Stimulated activated CD4-positive, alpha-beta T cell treated with anti-CD3 and anti-CD28 coated beads, Interleukin-15, amount 100 ng/mL, for 24 hours (primary cell): ENCODE measurements around the gene TPMT.

Experiments used
- DNase-seq: peaks from one replicate; pipeline ENCODE4 v3.0.0-alpha.2; 2020

Gene TPMT

GRCh38 chr6:18107061-18107460, 47.8 kb downstream of the TPMT start:
- DNase-seq: no peak

DNA sequence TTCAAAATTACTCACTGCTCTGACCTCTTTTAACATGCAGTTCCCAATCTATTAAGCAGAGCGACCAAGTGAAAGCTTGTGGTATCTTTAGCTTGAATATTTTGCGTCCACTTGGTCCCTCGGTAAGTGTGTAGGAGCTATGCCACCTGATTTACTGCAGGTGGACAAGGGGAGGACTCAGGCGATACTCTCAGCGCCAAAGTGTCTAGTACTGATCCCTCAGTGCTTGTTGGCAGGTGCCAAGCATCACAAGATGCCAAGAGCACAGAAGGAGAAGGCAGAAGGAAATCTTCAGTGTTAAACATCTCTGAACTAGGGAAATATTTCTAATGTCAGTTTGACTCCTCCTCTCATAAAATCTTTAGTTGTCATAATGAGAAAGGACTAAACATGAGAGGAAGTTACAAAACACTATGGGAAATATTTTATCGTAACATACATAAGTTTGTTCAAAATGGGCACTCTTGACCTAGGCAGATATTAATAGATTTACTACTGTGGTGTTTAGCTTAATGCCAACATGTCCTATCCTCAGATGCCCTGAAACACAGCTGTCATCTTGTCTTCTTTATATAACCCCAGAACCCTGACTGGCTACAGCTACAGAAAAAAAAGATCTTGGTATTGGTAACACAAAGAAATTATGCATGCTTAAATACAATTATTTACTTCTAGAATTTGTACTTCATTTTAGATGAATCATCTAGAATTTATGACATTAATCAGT, 51.9 kb downstream of the TPMT start:
- DNase-seq: no peak

DNA sequence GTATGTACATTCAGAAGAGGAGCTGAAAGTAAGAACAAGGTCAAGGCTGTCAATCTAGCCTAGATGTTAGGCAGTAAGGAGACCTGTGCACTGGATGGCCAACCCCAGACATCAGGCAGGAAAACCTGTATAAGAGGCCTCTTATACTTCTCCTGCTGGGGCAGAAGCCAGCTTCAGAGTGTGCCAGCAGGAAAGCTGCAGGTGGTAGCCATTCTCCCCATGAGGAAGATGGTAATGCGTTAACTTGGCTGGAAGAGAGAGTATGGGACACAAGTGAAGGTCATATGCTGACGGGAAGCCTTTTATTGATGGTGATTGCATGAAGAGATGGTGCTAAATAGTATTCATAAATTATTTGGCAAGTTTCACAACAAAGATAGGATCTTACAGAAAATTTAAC, 53.0 kb downstream of the TPMT start:
- no peak for DNase-seq

DNA sequence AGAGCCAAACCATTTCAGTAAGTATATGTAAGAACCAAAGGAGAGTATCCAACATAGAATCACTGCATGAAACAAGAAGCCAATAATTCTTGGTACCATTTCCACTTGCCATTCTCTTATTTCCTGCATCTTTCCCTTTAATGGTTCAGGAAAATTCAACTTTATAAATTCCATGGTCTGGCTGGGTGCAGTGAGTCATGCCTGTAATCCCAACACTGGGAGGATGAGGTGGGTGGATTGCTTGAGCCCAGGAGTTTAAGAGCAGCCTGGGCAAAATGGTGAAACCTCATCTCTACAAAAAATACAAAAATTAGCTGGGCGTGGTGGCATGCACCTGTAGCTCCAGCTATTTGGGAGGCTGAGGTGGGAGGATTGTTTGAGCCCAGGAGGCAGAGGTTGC, 53.6 kb downstream of the TPMT start:
- DNase-seq: no peak

GRCh38 chr6:18100296-18100695, 54.6 kb downstream of the TPMT start:
- DNase-seq: no peak

- DNase-seq: no peak
Measured at GRCh38 chr6:18099511-18099910, 55.4 kb downstream of the TPMT start.

- DNase-seq: no peak
Measured at GRCh38 chr6:18096423-18096822, 58.5 kb downstream of the TPMT start.

- DNase-seq: no peak
Measured at GRCh38 chr6:18091382-18091781, 63.5 kb downstream of the TPMT start.

- no peak for DNase-seq
Measured at GRCh38 chr6:18090349-18090786, 64.5 kb downstream of the TPMT start.

- no peak for DNase-seq
Measured at GRCh38 chr6:18088419-18089296, 66.2 kb downstream of the TPMT start.

DNA sequence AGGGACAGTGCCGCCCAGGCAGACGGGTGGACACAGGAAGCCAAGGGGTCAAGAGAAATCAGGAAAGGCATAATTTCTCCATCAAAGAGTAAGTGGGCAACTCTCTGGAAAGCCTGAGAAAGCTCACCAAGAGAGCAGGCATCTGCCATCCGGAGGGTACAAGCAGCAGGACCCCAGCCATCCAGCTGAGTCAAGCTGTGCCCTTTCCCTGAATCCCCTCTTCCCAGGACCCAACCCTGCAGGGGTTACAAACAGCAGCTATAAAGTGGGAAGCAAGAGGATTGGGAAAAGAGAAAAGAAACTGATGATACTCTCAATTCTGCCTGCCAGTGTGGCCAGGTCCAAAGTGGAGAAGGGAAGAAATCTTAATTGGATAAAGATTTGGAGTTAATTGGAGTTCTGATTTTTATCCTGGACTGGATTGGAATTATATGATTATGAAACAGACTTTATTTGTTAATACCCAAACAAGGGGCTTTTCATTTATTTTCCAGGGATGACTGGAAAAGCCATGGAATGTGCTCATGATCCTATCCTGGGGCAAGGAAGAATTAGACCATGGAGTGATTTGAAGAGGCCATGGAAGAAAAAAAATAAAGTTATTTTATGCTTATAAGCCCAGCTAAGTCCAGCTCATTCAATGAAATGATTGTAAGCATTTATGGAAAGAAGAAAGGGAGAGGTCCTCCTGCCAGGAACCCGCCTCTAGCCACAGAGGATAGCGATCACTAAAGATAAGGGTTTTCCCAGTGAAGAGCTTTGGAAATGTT, 67.3 kb downstream of the TPMT start:
- no peak for DNase-seq

GRCh38 chr6:18081025-18081668, 73.7 kb downstream of the TPMT start:
- DNase-seq: no peak

DNA sequence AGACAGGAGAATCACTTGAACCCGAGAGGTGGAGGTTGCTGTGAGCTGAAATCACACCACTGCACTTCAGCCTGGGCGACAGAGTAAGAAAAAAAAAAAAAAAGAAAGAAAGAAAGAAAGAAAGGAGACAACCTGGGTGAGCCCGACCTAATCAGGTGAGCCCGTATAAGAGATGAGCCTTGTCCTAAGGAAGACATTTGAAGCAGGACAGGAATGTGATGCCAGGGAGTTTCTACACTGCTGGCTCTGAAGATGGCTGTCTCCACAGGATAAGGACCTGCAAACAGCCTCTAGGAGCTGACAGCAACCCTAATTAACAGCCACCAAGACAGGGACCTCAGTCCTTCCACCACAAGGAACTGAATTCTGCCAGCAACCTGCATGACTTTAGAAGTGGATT, 74.3 kb downstream of the TPMT start:
- no peak for DNase-seq

DNA sequence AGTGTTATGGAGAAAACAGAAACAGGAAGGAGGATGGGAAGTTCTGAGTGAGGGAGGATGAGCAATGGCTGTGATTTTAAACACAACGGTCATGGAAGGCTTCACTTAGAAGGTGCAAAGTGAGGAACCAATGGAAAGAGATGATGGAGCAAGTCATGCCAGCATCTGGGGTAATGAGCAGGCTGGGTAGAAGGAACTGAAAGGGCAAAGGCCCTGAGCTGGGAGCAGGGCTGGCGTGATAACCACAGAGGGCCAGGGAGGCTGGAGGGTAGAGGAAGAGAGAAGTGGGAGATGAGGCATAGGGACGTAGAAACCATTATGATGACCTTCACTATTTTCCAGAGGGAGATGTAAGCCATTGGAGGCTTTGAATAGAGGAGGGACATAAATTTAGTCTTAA, 76.0 kb downstream of the TPMT start:
- DNase-seq: no peak
